G401.6 (cell line): ENCODE data around the gene SNCB.
"Not testable (repeated sequence)": the region's sequence is repeated elsewhere in the genome, so short reads cannot be mapped to it uniquely, and the experiment has no call there.

Source experiments
- FAIRE-seq: peaks from 2 replicates; lab custom pipeline; 2012; peaks lifted over from hg19 to GRCh38; lab: Jason Lieb, UNC

Gene SNCB

DNA sequence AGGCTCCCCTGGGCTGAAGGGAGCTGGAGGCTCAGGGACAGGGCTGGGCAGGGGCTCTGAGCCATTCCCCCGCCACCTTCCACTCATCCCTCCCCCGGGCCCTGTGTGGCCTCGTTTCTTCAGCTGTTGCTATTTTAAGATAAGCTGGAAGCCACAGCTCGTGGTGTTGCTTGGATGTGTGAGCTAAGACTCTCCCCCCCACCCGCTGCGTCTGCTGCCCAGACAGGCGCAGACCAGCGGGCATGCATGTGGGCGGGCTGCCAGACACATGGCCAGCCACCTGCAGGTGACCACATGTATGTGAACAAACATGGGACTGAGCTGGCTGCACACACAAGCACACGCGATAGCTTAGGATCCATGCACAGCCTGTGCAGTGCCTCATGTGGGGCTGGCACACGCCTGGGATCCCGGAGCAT, 8.7 kb downstream of the SNCB start:
- no peak for FAIRE-seq

DNA sequence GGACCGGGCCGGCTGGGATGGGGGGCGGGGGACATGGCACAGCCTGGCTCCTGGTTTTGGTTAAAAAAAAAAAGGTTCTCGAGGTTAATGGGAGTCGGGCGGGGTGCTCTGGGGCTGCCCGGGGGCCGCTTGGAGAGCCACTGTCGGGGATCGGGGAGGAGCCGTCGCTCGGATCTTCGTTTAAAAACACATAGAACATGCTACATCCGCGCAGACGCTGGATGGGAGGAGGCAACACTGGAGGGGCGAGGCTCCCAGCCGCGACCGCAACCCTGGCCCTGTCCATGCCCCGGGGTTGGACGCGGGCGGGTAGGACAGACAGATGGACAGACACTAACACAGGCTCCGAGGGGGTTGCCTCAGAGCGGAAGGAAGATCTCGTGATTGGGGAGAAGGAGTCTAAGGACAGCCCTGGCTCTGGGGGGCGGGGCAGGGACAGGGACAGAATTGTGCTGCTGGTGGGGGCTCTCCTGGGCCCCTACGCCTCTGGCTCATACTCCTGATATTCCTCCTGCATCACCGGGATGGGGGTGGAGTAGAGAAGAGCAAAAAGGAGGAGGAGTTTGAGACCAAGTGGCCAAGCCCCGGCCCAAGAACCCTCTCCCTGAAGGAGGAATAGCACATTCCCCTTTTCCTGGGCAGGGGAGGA, 9.9 kb downstream of the SNCB start:
- FAIRE-seq = no peak

DNA sequence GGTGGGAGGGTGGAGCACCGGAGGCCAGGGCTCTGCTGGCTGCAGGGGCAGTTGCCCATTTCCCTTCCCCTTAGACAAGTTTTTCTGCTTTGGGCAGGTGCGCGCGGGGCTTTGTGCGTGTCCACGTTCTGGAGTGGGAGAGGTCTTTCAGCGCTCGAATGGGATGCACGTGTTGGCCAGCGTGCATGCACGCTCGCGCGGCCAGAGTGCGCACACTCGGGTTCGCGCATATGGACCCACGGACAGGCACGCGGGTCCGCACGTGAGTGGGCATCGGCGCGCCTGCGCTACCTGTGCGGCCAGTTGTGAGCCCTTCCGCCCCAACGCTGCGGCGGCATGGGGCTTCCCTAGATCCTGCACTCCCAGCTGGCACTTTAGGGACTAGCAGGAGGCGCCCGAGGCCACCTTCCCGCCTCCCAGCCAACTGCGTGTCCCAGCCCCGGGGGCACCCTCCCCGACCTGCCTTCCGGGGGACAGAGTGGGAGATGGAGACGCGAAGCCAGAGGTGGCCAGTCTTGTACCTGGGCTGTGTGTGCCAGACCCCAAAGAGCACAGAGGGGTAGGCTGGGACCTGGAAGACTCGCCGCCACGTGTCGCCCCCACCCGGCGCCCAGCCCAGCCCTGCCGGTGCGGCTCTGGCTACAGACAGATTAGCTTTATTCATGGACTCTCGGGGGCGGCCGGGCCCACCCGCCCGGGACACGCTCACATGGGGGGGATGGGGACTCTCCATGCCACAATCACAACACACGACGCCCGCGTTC, 10.6 kb downstream of the SNCB start:
- FAIRE-seq = no peak

DNA sequence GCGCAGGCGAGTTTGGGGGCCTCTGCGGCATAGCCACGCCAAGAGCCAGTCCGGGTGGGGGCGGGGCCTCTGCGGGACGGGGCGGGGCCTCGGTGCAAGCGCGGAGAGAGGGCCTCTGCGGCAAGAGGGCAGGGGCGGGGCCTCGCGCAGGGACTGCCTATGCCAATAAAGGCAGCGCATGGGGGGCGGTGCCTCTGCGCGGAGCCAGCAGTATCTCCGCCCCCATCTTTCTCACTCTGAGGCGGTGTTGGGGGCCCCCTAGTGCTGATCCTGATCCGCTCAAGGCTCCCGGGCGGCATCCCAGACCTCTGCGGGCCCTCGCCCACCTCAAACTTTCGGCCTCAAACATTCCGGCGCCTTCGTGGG, 11.1 kb downstream of the SNCB start:
- FAIRE-seq = no peak

DNA sequence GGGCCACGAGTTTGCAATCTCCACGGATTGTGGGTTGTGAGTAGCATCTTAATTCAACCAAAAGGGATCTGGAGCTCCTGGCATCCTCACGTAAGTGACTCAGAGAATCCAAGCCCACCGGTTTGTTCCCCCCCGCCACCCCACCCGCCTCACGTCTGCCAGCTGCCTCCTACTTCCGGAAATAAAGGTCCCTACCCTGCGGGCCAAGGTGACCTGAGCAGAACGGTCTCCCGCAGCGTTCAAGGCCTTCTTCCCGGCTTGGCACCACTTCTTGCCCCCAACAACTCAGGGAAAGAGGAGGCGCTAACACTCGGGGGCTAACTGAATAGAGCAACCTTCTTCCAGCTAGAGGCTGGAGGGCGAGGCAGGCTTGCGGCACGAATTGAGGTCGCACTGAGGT, 11.6 kb downstream of the SNCB start:
- FAIRE-seq = no peak

DNA sequence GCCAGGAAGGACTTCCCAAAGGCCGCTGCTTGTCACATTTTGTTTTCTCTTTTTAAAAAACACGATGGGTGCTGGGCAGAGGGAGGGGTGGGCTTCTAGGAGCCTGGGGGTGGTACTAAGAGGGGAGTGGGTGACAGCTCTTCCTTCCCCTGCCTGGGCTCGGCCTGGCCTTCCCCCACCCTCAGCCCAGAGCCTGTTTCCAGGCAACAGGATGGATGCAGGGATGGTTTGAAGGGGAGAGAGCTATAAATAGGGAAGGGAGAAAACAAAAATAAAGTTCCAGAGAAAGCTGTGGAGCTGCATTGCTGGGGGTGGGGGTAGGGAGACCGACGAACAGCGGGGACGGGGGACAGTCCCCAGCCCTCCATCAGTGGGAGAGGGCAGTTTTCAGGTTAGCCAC, 13.8 kb downstream of the SNCB start:
- FAIRE-seq = no peak

DNA sequence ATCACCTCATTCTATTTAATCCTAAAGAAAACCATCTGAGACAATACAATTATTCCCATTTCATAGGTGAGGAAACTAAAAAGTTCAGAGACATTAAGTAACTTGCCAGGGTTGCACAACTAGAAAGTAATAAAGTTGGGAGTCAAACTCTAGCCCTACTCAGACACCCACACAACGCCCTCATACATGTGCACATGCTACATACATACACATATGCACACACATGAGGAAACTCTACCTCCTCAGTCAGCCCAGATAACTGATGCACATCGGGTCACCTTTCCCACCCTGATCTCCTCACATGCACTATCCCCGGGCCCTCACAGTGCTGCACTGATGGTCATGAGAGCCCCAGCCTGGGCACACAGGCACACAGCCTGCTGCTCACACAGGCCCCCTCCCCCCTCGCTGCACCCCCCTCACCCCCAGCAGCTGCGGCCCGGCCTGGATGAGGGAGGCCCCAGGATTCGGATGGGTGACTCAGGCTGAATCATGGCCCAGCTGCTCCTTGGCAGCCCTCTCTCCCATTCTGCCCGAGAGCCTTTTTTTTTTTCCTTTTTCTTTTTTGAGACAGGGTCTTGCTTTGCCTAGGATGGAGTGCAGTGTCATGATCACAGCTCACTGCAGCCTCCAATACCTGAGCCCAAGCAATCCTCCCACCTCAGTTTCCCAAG, 15.4 kb downstream of the SNCB start:
- FAIRE-seq = no peak

DNA sequence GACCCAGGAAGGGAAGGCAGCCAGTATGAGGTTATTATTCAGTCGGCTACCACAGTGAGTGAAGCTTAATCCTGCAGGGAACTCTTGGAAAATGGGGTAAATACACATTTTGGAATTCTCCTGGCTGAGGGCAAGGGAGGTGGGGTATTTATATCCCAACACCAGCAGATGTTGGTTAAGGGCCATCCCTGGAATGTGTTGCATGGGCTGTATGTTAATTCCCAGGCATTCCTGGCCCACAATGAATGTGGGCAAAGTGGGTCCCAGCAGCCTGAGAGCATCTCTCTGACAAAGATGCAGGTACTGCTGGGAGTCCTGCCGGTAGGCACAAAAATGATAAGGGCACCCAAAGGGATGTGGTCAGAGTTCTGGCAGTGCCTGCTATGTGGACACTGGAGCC, 17.5 kb downstream of the SNCB start:
- no peak for FAIRE-seq

DNA sequence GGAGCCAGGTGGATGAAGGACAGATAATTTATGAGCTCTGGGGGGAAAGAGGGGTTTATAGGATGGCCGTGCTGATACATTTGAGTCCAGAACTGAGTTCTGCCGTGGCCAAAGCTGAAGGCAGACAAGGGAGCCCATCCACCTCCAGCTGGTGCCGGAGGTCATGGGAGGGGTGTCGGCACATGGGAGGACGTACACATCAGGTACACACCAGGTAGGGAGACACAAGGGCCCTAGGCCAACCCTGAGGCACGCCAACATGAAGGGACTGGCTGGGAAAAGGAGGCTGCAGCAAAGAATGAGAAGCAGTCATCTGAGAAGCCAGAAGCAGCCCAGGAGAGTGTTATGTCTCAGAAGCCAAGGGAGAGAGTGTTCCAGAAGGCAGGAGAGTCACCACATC, 18.3 kb downstream of the SNCB start:
- FAIRE-seq = no peak

DNA sequence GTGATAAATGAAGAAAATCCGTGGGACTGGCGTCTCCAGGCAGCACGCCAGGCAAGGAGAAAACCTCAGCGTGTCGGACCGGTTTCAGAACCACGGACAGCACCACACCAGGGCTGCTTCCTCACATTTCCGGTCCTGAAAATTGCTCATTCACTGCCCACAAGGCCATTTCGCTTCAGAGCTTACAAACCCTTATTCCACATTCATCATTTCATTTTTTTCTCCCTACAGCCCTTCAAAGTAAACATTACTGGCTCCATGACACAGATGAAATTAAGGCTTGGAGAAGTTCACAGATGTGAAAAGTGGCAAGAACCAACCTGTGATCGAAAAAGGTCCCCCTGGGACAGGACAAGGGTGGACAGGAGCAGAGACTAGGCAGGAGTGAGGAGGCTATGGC, 18.9 kb downstream of the SNCB start:
- FAIRE-seq = no peak

DNA sequence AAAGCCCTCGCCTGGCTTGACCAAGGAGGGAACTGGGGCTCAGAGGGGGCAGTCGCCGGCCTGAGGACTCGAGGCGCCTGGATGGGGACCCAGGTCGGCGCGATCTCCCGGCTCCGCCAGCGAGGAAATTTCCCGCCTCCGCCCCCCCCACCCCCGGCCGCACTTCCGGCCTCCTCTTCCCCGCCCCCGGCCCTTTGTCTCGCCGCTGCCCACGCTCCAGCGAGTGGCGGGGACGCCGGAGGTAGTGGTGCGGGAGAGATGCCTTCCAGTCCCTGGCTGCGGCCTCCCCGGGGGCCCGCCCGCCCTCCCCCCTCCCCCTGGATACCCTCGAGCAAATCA, 19.9 kb downstream of the SNCB start:
- FAIRE-seq = no peak

DNA sequence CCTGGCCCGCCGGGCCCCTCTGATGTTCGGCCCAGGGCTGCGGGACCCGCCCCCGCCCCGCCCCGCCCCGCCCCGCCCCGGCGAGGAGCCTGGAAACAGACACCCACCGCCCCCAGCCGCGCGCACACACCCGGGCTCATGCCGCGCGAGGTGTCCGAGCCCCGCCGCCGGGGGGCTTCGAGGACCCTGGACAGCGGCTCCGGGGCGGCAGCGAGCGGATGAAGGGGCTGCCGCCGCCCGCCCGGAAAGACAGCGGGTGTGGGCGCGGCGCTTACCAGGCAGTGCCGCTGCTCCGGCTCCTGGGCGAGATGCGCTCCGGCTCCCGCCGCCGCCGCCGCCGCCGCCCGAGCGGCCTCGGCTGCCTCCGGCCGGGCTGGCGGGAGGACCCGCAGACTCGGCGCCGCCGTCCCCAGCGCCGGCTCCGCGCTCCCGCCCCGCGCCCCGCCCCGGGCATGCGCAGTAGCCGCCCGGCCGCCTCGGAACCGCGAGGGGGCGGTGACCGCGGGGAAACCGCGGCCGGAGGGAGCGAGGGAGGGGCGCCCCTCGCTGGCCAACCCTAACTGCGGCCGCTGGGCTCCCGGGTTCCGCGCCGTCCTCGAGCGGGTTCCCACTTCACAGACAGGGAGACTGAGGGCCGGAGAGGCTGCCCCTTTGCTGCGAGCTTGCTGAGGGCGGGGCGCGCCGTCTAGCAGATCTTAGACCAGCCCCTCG, 20.5 kb downstream of the SNCB start, which contains the start of gene GPRIN1:
TSS of gene GPRIN1 (minus strand) at position 433 of the 711 bp plus-strand sequence. CDS start 10,322 bp downstream, outside the sequence.
- FAIRE-seq = no peak

DNA sequence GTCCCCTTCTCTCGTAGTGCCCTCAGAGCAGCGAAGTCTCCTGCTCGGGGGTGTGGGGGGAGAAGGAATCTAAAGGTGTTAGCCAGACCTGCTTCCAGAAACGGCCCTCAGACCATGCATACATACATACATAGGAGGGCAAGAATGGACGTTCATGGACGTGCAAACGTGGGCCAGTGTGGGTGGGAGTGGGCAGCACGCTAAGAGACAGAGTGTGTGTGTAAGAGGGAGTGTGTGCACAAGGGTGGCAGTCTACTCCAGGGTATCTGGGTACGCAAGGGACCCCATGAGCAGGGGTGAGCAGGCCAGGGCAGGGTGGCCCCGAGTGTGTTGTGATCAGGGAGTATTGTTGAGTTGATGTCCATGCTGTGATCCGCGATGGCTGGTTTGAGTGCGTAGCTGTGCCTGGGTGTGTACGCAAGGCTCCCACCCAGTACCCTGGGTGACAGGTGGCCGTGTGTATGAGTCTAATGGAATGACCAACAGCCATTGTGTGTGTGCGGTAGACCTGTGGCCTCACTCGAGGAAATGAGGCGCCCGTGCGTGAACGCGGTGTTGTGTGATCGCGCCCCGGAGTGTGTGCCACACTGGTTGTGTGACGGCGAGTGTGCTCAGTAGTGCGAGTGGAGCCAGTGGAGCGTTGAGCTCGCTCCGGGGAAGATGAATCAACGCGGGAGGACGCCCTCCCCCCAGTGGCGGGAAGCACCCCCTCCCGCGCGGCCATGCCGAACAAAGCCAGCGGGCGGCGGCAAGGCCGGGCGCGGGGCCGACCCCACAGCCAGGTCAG, 21.2 kb downstream of the SNCB start:
- FAIRE-seq = no peak

DNA sequence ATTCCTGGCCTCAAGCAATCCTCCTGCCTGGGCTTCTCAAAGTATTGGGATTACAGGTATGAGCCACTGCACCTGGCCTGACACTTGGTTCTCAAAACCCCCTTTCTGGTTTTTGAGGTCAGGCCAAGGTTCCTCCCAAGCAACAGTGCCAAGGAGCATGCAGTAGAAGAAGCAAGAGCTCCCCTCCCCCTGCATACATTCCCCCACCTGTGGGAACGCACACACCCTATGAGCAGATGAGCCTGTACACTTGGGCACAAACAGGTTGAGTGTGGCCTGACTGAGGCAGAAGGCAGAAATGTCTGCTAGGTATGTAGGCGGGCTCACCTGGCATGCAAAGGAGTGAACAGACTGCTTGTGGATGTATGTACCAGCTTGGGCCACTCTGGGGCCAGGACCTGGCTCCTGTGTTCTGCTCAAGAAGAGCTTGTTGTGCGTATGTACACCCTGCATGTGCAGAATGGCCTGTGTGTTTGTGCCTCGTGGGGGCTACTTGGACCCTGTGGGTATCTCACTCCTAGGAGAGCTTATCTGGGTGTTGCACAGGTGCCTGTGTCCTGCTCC, 22.1 kb downstream of the SNCB start:
- FAIRE-seq = no peak

DNA sequence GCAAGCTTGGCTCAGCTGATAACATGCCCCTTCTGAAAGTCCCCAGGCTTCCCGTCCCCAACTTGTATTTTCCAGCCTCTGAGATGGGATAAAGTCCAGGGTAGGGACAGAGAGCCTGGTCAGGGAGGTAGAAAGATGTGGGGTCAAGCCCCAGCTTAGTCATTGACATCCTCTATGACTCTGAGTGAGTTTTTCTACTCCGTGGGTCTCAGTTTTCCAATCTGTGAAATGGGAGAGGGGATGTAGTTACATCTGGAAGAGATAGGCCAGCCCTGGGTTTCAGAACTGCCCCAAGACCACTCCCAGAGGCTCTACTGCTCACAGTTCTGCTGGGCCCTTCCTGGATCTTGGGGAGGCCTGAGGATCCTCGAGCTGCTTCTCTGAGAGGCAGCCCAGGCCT, 23.5 kb downstream of the SNCB start:
- no peak for FAIRE-seq

DNA sequence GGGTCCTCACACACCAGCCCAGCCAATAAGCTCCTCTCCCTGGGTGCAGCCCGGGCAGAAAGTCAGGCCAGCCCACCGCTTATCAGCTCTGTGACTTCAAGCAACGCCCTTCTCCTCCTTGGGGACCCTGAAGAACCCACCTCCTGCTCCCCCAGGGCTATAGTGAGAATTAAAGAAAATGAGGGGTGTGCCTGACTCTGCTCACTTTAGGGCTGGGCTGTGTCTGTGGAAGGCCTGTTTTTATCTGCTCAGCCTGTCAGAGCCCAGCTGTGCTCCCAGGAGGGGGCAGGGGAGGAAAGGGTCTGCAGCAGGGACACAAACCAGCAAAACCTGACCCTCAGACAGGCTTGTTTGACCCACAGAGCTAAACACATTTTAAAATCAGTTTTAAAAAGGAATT, 24.3 kb downstream of the SNCB start:
- no peak for FAIRE-seq

DNA sequence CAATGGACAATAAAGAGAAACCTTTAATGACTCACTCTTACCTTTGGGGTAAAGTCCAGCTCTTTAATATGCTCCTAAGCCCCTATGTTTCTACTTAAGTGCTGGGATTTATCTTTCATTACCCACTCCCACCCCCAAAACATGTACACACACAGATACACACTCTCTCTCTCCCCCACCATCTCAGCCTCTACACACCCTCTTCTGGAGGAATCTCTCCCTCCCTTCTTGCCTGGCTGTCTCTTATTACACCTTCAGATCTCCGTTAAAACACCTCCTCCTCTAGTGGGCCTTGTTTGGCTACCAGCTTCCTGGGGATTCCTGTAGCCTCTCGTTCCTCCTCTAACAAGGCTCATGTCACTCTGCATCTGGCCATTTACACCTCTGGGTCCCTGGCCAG, 27.2 kb downstream of the SNCB start:
- no peak for FAIRE-seq

DNA sequence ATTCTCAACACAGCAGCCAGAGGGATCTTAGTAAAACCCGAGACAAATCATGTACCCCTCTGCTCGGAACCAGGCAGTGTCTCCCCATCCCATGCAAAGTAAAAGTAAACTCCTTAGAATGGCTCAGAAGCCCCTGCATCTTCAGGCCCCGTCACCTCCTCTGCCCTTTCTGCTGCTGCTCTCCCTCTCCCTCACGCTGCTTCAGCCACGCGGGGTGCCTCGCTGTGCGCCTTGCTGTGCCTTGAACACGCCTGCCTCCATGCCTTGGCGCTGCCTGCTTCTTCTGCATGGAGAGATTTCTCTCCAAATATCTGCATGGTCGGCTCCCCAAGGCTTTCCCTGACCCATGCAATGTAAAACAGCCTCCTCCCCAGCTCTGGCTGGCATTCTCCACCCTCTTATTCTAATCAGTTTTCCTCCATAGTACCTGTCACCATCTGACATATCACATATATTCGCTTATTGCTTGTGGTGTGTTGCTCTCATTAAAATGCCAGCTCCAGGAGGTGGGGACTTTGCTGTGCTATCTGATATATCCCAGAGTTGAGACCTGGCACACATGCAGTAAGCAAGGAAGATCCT, 28.3 kb downstream of the SNCB start:
- FAIRE-seq = no peak

DNA sequence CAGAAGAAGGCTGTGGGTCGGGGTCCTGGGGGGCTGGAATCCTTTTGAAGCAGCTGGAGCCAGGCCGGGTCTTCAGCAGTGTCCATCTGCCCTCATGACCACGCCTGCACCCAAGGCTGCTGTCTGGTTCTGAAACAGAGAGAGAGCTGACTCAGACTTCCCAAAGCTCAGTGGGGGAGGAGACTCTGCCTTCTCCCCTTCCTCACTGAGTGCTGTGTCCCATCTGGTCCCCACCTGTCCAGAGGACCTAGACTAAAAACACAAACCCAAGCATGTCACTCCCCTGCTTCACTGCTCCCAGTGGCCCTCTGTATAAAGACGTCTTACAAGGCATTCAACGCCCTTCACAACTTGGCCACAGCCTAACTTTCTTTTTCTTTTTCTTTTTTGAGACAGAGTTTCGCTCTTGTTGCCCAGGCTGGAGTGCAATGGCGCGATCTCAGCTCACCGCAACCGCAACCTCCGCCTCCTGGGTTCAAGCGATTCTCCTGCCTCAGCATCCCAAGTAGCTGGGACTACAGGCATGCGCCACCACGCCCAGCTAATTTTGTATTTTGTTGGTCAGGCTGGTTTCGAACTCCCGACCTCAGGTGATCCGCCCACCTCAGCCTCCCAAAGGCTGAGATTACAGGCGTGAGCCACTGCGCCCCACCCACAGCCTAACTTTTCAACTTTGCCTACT, 30.4 kb downstream of the SNCB start:
- FAIRE-seq = not testable (repeated sequence)

DNA sequence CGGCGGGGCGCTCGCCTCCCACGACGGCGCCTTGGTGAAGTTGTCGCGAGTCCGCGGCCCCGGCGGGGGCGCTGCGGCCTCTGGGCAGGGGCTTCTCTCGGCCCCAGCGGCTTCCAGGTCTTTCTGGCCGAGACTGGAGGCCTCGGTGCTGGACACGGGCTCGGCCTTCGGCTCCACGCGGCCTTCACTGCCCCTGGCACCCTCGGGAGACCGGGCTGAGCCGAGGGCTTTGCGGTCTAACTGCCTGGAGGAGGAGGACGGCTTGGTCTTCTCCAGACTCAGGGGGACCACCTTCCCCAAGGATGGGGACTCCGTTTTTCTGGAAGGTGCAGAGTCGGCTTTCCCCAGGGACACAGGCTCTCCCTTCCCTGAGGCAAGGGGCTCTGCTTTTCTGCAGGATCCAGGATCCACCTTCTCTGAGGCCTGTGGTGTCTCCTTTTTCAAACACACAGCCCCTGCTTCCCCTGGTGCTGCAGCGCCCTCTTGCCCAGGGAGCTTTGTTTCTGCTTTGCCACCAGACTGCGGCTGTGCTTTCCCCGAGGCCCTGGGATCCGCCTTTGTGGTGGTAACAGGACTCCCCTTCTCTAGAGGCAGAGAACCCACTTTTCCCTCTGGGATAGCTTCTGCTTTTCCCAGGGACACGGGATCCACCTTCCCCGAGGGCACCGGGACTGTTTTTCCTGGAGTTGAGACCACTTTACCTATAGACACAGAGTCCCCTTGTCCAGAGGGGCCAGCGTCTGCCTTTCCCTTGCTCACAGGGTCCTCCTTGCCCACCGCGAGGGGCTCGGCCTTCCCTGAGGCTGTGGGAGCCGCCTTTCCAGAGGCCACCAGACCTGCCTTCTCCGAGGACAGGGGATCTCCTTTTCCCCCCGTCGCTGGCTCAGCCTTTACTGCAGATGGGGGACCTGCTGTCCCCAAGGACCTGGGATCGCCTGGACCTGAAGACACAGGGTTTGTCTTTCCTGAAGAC, 32.6 kb downstream of the SNCB start:
- no peak for FAIRE-seq
